Neural progenitor cell (in vitro differentiated cells): Measurements from ENCODE around the gene TBCD. TPM values are rescaled to one million over a fixed set of nuclear protein-coding genes. Genes with fewer than 3 reads are reported as not detected.

Experiments
- DNase-seq: peaks from one replicate; pipeline ENCODE4 v3.0.0-alpha.2; 2016; ENCODE audit warnings: low spot score
- H2AFZ ChIP-seq: fragments of 200-600 bp; sonication (generic); replicated peaks from 2 replicates; pipeline ENCODE4 v1.6.1; 2016; ENCODE audit warnings: antibody characterized with exemption
- H3F3A ChIP-seq: fragments of 200-600 bp; sonication (generic); 2 replicates; pipeline ENCODE4 v1.6.1; 2016; ENCODE audit warnings: antibody characterized with exemption, low read depth
- H3K27ac ChIP-seq: fragments of 200-600 bp; sonication (generic); 2 replicates; pipeline ENCODE4 v1.5.1; 2016; ENCODE audit warnings: mild to moderate bottlenecking
- H3K27me3 ChIP-seq: fragments of 200-600 bp; sonication (generic); 2 replicates; pipeline ENCODE4 v1.6.1; 2016; ENCODE audit warnings: mild to moderate bottlenecking, moderate library complexity
- H3K36me3 ChIP-seq: fragments of 200-600 bp; sonication (generic); 2 replicates; pipeline ENCODE4 v1.5.1; 2016
- H3K4me1 ChIP-seq: fragments of 200-600 bp; sonication (generic); 2 replicates; pipeline ENCODE4 v1.6.1; 2016; ENCODE audit warnings: mixed run types
- H3K4me2 ChIP-seq: fragments of 200-600 bp; sonication (generic); 2 replicates; pipeline ENCODE4 v1.6.1; 2016
- H3K4me3 ChIP-seq: fragments of 200-600 bp; sonication (generic); 2 replicates; pipeline ENCODE4 v1.5.1; 2016
- H3K79me2 ChIP-seq: fragments of 200-600 bp; sonication (generic); 2 replicates; pipeline ENCODE4 v1.6.1; 2016; ENCODE audit warnings: low read depth
- H3K9ac ChIP-seq: fragments of 200-600 bp; sonication (generic); 2 replicates; pipeline ENCODE4 v1.6.1; 2016
- H3K9me3 ChIP-seq: fragments of 200-600 bp; sonication (generic); 2 replicates; pipeline ENCODE4 v1.5.1; 2016; ENCODE audit warnings: low read depth
- H4K20me1 ChIP-seq: fragments of 200-600 bp; sonication (generic); 2 replicates; pipeline ENCODE4 v1.6.1; 2016; ENCODE audit warnings: low read depth
- H3K27ac Mint-ChIP-seq: 3 replicates; pipeline ENCODE4 v1.8.0; 2021; ENCODE audit warnings: mixed read lengths
- H3K27me3 Mint-ChIP-seq: 2 replicates; pipeline ENCODE4 v1.8.0; 2022; ENCODE audit warnings: low read depth, mild to moderate bottlenecking, inconsistent platforms, moderate library complexity, mixed read lengths; ENCODE audit not compliant: insufficient read depth
- H3K36me3 Mint-ChIP-seq: 3 replicates; pipeline ENCODE4 v1.8.0; 2021; ENCODE audit warnings: mixed read lengths
- H3K4me1 Mint-ChIP-seq: 3 replicates; pipeline ENCODE4 v1.8.0; 2021; ENCODE audit warnings: mixed read lengths
- H3K4me3 Mint-ChIP-seq: 3 replicates; pipeline ENCODE4 v1.8.0; 2021; ENCODE audit warnings: mild to moderate bottlenecking, moderate library complexity, mixed read lengths
- H3K9me3 Mint-ChIP-seq: 3 replicates; pipeline ENCODE4 v1.8.0; 2020; ENCODE audit warnings: mixed read lengths
- EZH2 ChIP-seq: fragments of 200-600 bp; sonication (generic); IDR thresholded peaks from 2 replicates; pipeline ENCODE4 v1.6.1; 2017; ENCODE audit warnings: antibody characterized with exemption, mild to moderate bottlenecking, moderate library complexity
- EZH2phosphoT487 ChIP-seq: fragments of 200-600 bp; sonication (generic); IDR thresholded peaks from 2 replicates; pipeline ENCODE4 v1.6.1; 2017; ENCODE audit warnings: antibody characterized with exemption
- total RNA-seq: library from RNA; depleted of rRNA; stranded (reverse); fragments of >200 nt; gene quantifications from 2 replicates; pipeline ENCODE4 v1.2.3, GENCODE V29; 2015; ENCODE audit warnings: low replicate concordance
- TF ChIP-seq, protein P1 (sequence below): fragments of 200-600 bp; sonication (generic); IDR thresholded peaks from 2 replicates; pipeline ENCODE4 v1.5.1; 2017; ENCODE audit warnings: antibody characterized with exemption, mild to moderate bottlenecking

The TBCD gene
- total RNA-seq, 1 donor from 2014 or later, result 76.4 TPM

- Mint-ChIP-seq H3K4me3 (no peak overlapping the region), H3K27me3 (no peaks in the 10 kb centered on the region), H3K36me3 (peaks cover 51% of the 10 kb centered on the region), H3K27ac (no peak overlapping the region), H3K9me3 (peaks cover 26% of the 10 kb centered on the region), H3K4me1 (no peaks in the 10 kb centered on the region)
- H3K27ac ChIP-seq, result no peak overlapping the region
- no peak for DNase-seq
- no peaks in the 10 kb centered on the region for H4K20me1 ChIP-seq
- H3K9ac ChIP-seq, result no peak overlapping the region
- H3K9me3 ChIP-seq, result no peaks in the 10 kb centered on the region
- peaks cover 3% of the 10 kb centered on the region for H3K36me3 ChIP-seq
- H3F3A ChIP-seq, result no peaks in the 10 kb centered on the region
- no peak overlapping the region for H3K4me3 ChIP-seq
- no peak overlapping the region for H3K4me2 ChIP-seq
- H3K27me3 ChIP-seq, result no peaks in the 10 kb centered on the region
- no peak for TF ChIP-seq EZH2phosphoT487
- no peak for TF ChIP-seq EZH2
- TF ChIP-seq, protein P1, sequence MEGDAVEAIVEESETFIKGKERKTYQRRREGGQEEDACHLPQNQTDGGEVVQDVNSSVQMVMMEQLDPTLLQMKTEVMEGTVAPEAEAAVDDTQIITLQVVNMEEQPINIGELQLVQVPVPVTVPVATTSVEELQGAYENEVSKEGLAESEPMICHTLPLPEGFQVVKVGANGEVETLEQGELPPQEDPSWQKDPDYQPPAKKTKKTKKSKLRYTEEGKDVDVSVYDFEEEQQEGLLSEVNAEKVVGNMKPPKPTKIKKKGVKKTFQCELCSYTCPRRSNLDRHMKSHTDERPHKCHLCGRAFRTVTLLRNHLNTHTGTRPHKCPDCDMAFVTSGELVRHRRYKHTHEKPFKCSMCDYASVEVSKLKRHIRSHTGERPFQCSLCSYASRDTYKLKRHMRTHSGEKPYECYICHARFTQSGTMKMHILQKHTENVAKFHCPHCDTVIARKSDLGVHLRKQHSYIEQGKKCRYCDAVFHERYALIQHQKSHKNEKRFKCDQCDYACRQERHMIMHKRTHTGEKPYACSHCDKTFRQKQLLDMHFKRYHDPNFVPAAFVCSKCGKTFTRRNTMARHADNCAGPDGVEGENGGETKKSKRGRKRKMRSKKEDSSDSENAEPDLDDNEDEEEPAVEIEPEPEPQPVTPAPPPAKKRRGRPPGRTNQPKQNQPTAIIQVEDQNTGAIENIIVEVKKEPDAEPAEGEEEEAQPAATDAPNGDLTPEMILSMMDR, result no peak
- no peaks in the 10 kb centered on the region for H3K79me2 ChIP-seq
- no peak overlapping the region for H2AFZ ChIP-seq
- no peaks in the 10 kb centered on the region for H3K4me1 ChIP-seq
Observed at GRCh38 chr17:82815790-82816305, 64.0 kb downstream of the TBCD start.

- Histone ChIP-seq H3K9me3 (no peaks in the 10 kb centered on the region), H3K4me3 (no peak overlapping the region), H3K4me1 (no peaks in the 10 kb centered on the region), H3K9ac (no peak overlapping the region), H2AFZ (no peak overlapping the region), H3K27me3 (no peaks in the 10 kb centered on the region), H4K20me1 (no peaks in the 10 kb centered on the region), H3F3A (peaks cover 2% of the 10 kb centered on the region), H3K27ac (no peak overlapping the region), H3K36me3 (peaks cover 3% of the 10 kb centered on the region), H3K4me2 (no peak overlapping the region), H3K79me2 (no peaks in the 10 kb centered on the region)
- no peak for DNase-seq
- Mint-ChIP-seq H3K27ac (no peak overlapping the region), H3K4me1 (no peaks in the 10 kb centered on the region), H3K36me3 (peaks cover 56% of the 10 kb centered on the region), H3K9me3 (peaks cover 30% of the 10 kb centered on the region), H3K4me3 (no peak overlapping the region), H3K27me3 (no peaks in the 10 kb centered on the region)
- TF ChIP-seq, protein P1, result no peak
- TF ChIP-seq EZH2phosphoT487 (no peak), EZH2 (no peak)
Observed at GRCh38 chr17:82816358-82816757, 64.5 kb downstream of the TBCD start.

- Histone ChIP-seq H3K27me3 (no peaks in the 10 kb centered on the region), H3K4me1 (peaks cover 7% of the 10 kb centered on the region), H3K9me3 (no peaks in the 10 kb centered on the region), H3F3A (peaks cover 12% of the 10 kb centered on the region), H3K4me2 (no peak overlapping the region), H3K4me3 (no peak overlapping the region), H2AFZ (no peak overlapping the region), H3K36me3 (peaks cover 3% of the 10 kb centered on the region), H3K79me2 (no peaks in the 10 kb centered on the region), H4K20me1 (no peaks in the 10 kb centered on the region), H3K27ac (no peak overlapping the region), H3K9ac (no peak overlapping the region)
- no peaks in the 10 kb centered on the region for H3K27me3 Mint-ChIP-seq
- peaks cover 36% of the 10 kb centered on the region for H3K9me3 Mint-ChIP-seq
- TF ChIP-seq EZH2phosphoT487 (no peak), EZH2 (no peak)
- TF ChIP-seq, protein P1, result no peak
- no peak overlapping the region for H3K4me3 Mint-ChIP-seq
- DNase-seq, result no peak
- no peaks in the 10 kb centered on the region for H3K4me1 Mint-ChIP-seq
- H3K36me3 Mint-ChIP-seq, result peaks cover 68% of the 10 kb centered on the region
- no peak overlapping the region for H3K27ac Mint-ChIP-seq
Observed at GRCh38 chr17:82817947-82818346, 66.1 kb downstream of the TBCD start.
